Measurements from ENCODE around the gene SEC24A.

DNA sequence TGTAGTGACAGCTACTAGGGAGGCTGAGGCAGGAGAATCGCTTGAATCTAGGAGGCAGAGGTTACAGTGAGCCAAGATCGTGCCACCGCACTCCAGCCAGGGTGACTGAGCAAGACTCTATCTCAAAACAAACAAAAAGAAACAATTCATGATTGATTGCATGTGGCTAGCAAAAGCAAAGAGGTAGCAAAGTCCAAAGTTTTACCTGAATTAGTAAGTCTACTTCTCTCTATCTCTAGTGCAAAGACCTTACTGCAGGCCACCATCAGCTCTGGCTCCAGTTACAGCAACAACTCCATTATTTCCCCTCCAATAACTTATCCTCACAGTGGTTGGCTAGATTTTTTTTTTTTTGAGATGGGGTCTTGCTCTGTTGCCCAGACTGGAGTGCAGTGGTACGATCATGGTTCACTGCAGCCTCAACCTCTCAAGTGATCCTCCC, 9.8 kb upstream of the SEC24A start:
- TF ChIP-seq, protein P1, sequence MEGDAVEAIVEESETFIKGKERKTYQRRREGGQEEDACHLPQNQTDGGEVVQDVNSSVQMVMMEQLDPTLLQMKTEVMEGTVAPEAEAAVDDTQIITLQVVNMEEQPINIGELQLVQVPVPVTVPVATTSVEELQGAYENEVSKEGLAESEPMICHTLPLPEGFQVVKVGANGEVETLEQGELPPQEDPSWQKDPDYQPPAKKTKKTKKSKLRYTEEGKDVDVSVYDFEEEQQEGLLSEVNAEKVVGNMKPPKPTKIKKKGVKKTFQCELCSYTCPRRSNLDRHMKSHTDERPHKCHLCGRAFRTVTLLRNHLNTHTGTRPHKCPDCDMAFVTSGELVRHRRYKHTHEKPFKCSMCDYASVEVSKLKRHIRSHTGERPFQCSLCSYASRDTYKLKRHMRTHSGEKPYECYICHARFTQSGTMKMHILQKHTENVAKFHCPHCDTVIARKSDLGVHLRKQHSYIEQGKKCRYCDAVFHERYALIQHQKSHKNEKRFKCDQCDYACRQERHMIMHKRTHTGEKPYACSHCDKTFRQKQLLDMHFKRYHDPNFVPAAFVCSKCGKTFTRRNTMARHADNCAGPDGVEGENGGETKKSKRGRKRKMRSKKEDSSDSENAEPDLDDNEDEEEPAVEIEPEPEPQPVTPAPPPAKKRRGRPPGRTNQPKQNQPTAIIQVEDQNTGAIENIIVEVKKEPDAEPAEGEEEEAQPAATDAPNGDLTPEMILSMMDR (IDR thresholded peaks at IDR 0.05; ENCODE audit: poor library complexity) = no peak
- TF ChIP-seq EZH2 (IDR thresholded peaks at IDR 0.05; ENCODE audit: borderline replicate concordance) (no peak), EZH2phosphoT487 (IDR thresholded peaks at IDR 0.05; ENCODE audit: low read depth, severe bottlenecking, unreplicated experiment) (no peak)
